A204.1 (cell line): ENCODE measurements around the gene MARK4.

Experiments
- FAIRE-seq: peaks from 2 replicates; lab custom pipeline; 2012; peaks lifted over from hg19 to GRCh38; lab: Jason Lieb, UNC

MARK4 gene

GRCh38 chr19:45342911-45343310 is 91.8 kb downstream of the MARK4 start:
- FAIRE-seq: no peak

GRCh38 chr19:45344621-45345505 is 93.8 kb downstream of the MARK4 start:
- FAIRE-seq: no peak

GRCh38 chr19:45345506-45345860 is 94.4 kb downstream of the MARK4 start:
- FAIRE-seq: no peak

DNA sequence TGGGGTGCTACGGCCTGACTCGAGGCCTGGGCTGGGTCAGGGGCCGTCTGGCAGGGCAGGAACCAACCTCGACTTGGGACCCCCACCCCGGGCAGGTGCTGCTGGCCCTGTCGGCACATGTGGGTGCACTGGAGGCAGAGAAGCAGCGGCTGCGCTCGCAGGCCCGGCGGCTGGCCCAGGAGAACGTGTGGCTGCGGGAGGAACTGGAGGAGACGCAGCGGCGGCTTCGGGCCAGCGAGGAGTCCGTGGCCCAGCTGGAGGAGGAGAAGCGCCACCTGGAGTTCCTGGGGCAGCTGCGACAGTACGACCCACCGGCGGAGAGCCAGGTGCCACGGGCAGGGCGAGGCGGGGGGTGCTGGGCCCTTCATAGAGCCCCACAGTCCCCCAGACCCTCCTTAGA is 95.4 kb downstream of the MARK4 start:
- FAIRE-seq: no peak

GRCh38 chr19:45347570-45348366 is 96.7 kb downstream of the MARK4 start:
- no peak for FAIRE-seq

DNA sequence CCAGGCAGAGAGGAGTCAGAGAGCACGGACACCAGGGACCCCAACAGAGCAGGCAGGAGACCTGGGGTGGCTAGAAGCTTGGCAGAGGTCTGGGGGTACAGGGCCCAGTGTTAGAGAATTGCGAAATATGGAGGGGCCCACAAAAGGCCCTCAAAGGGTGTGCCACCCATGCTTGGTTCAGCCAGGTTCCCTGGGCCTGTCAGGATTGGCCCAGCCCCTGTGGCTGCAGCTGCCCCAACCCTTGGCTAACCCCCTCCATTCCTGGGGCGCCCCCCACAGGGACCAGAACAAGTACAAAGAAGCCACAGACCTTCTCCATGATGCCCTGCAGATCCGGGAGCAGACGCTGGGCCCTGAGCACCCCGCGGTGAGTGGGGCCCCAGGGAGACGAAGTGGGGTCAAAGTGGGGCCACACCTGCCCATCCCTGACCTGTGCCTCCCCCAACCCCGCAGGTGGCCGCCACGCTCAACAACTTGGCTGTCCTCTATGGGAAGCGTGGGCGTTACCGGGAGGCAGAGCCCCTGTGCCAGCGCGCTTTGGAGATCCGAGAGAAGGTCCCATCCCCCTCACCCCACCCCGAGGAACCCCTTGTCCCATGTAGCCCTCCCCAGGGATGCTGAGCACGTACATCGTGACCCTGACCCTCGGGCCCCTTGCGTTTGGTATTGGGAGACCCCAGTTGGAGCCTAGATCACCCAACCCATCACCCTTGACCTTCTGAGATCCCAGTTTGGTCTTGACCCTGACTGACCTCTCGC is 97.5 kb downstream of the MARK4 start:
- no peak for FAIRE-seq

DNA sequence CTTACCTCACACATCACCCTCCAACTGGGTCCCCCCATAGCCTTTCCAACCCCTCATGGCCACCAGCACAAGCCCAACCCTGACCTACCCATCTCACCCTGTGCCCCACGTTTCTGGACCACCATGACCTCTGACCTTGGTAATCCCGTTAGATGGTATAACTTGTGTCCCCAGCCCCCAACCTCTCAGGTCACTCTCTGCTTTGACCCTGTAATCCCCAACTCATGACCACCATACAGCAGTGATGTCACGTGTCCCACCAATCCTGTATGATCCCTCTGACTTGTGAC is 98.0 kb downstream of the MARK4 start:
- no peak for FAIRE-seq

GRCh38 chr19:45349430-45349941 is 98.4 kb downstream of the MARK4 start:
- FAIRE-seq: no peak

DNA sequence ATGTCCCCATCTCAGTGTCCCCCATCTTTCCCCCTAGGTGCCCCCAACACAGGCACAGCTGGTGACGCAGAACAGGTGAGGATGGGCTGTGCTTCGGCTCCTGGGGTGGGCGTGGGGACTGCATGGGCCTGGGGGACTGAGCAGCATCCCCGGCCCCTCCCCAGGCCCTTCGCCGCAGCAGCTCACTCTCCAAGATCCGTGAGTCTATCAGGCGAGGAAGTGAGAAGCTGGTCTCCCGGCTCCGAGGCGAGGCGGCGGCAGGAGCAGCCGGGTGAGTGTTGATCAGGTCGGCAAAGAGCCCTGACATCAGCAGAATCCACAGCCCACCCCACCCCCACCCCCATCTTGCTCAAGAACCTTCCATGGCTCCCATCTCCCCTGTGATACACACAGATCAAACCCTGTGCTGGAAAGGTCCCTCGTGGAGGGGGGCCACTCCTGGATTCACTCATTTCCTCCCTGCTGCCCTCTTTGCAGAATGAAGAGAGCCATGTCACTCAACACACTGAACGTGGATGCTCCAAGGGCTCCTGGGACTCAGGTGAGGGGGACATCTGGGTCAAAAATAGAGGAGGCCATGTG is 99.5 kb downstream of the MARK4 start:
- FAIRE-seq: no peak

DNA sequence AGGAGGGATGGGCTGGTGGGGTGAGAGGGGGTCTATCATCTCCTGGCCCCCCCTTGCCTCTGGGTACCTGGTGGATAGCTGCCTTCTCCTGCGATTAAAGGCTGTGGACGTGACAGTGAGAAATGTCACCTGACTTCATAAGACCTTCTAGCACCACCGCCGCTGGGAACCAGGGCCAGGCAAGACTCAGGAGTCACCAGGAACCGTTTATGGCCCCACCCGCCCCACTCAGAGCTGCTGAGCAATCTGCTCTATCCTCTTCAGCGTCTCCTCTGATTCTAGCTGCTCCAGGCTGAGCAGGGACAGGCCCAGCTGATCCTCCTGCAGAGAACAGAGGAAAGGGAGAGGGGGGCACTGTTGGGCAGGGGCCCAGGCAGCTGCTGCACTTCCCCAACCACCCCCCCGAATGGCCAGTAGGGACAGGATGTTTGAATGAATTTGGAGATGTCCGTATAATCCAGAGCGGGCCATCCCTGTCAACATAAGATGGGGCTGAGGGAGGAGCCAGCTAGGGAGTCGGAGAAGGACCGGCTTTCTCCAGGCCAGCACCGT is 100.4 kb downstream of the MARK4 start:
- no peak for FAIRE-seq

DNA sequence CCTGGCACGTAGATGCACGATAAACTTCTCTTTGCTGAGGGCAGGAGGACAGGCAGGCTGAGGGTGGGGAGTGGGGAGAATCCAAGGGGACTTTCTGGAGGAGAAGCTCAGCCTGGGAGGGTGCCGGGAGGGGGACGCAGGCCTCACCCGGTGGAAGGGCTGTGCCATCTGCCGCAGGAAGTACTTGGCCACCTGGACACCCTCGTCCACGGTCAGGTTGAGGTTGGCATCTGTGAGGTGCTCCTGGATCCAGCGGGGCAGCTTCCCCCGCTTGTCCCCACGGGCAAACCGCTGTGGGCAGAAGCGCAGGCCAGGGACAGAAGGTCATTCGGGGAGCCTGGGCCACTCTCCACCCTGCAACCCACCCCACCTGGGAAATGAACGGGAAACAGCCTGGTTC is 101.0 kb downstream of the MARK4 start:
- no peak for FAIRE-seq

- no peak for FAIRE-seq
Observed at GRCh38 chr19:45352471-45352870, 101.4 kb downstream of the MARK4 start.

GRCh38 chr19:45352914-45353796 is 102.1 kb downstream of the MARK4 start:
- no peak for FAIRE-seq

- no peak for FAIRE-seq
Observed at GRCh38 chr19:45354241-45354842, 103.3 kb downstream of the MARK4 start.
